Adrenal gland (tissue), 5 donors: ENCODE results near the gene CPED1.

Experiments used
- POLR2A ChIP-seq, 2 donors: fragments of 450-650 bp; IDR thresholded peaks; one replicate each; pipeline ENCODE4 v1.6.1; 2017; ENCODE audit warnings: antibody characterized with exemption in 2 of 2, mild to moderate bottlenecking in 2 of 2, moderate library complexity in 1 of 2
- TF ChIP-seq, protein P1 (sequence below), 6 experiments: fragments of 450-650 bp in 4 of 6; fragments of 200-600 bp in 2 of 6; sonication (generic) in 1 of 6; IDR thresholded peaks; 1 replicate in 5 of 6; 2 replicates in 1 of 6; pipeline versions ENCODE4 v1.5.1 to v1.8.0; 2016 to 2021; ENCODE audit warnings: antibody characterized with exemption in 6 of 6, mild to moderate bottlenecking in 2 of 6, moderate library complexity in 1 of 6
- donor health status: DM: no; HTN: no; CAD: no.

DNA sequence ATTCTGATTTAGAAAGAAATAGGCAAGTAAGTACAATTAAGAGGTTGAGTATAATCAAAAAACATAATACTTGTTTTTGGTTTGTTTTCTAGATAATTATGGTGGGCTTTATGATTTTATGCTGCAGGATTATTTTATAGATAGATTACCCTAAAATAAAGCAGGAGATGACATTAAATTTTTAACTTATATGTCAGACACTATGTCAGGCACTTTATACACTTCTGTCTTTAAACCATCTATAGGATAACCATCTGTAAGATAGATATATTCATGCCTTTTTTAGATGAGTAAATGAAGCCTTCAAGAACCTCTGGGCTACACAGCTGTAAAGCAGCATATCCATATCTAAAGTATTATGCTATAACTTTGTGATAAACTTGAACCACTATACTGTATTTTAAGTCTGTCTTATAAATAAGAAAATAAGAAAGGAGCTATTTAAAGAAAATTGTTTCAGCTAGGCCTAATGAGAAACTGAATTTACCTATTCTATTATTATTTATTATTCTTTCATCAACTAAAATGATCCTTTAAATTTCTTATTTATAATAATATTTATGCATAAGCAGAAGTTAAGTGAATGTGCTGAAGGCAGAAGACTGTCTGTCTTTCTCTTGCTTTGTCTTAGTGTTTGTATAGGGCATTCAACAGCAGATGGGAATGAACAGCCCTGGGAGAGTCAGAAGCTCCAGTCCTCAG, 94.0 kb downstream of the CPED1 start:
- TF ChIP-seq, protein P1, sequence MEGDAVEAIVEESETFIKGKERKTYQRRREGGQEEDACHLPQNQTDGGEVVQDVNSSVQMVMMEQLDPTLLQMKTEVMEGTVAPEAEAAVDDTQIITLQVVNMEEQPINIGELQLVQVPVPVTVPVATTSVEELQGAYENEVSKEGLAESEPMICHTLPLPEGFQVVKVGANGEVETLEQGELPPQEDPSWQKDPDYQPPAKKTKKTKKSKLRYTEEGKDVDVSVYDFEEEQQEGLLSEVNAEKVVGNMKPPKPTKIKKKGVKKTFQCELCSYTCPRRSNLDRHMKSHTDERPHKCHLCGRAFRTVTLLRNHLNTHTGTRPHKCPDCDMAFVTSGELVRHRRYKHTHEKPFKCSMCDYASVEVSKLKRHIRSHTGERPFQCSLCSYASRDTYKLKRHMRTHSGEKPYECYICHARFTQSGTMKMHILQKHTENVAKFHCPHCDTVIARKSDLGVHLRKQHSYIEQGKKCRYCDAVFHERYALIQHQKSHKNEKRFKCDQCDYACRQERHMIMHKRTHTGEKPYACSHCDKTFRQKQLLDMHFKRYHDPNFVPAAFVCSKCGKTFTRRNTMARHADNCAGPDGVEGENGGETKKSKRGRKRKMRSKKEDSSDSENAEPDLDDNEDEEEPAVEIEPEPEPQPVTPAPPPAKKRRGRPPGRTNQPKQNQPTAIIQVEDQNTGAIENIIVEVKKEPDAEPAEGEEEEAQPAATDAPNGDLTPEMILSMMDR (IDR thresholded peaks at IDR 0.05), result no peak
- TF ChIP-seq POLR2A (IDR thresholded peaks at IDR 0.05), result no peak
